ENCODE measurements around the gene TAS1R2. TPM values are rescaled to one million over a fixed set of nuclear protein-coding genes. Genes with fewer than 3 reads are reported as not detected.

The TAS1R2 gene
- total RNA-seq, 3 donors from 2014 or later = not detected

DNA sequence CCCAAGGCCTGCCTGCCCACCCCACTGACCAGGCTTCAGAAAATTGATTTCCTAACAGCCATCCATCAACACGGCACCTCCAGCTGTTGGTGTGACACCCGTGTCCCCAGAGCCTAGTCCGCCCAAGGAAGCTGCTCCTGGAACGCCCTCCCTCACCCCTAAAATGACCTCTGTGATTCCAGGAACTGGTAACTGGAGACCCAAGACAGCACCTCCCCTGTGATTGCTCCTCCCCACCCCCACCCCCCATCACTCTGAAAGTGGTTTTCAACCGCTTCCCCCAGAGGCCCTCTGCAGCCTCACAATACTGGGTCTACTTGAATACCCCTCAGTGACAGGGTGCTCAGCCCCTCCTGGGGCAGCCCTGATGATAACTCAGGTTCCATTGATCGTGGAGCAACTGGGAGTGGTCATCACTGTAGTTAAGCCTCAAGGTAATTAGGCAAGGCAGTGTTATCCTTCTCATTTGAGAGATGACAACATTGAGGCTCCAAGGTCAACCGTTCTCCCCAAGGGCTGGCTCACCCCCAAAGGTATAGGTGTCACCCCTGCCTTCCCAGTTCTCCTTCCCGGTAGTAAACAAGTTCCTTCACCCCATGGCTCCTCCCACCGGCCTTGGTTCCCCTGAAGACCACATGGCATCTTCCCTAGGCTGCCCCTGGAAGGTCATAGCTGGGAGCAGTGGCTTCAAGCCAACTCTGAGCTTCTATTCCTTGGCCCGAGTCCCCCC is 52.0 kb downstream of the TAS1R2 start:
- intact Hi-C loops (cut with DNase I; ENCODE audit: low total_unique reads) = no loop called here
- H3K9me3 ChIP-seq = no peaks in the 10 kb centered on the region

DNA sequence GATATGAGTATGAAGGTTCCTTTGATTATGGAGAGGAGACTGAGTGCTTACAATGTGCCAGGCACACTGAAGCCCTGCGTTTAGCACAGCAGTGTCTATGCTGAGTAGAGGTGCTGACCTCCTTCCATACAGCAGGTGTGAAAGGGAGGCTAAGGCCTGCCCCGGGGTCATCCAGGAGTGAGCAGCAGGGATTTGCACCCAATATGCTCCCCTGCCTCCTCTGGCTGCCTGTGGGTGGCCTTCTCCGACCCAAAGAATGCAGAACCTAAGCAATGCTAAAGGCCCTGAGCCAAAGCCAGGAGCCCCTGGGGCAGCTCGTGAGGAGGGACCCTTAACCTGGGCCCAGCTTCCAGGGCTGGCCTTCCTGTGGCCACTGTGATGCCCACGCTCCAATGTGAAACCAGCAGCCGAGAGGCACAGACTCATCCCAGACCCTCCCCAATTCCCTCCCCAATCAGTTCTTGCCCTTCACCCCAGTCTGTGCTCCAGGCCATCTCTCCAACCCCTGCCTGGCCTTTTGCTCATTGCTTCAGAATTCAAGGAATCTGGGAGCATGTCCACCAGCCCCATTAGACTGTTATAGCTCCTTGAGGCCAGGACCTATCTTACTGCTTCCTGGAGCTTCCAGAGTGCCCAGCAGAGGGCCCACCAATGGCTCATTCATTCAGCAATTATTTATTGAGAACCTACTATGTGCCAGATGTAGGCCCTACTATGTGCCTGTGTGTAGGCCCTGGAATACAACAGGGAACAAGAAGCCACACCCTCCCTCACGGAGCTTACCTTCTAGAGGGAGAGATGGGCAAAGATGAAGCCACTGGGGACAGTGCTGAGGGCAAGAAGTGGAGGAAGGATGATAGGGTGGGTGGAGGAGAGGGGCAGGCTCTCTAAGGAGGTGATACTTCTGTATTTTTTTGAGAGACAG is 53.3 kb downstream of the TAS1R2 start:
- no peaks in the 10 kb centered on the region for H3K9me3 ChIP-seq
- no peak for DNase-seq (ENCODE audit: low spot score in 2 of 2)
- H3K27me3 ChIP-seq = peaks cover 0 to 8% of the 10 kb centered on the region in 2 donors
- no peak overlapping the region for H3K27ac ChIP-seq
- TF ChIP-seq POLR2AphosphoS5 (IDR thresholded peaks at IDR 0.05) = no peak
- no peaks in the 10 kb centered on the region for H3K4me1 ChIP-seq
- H3K36me3 ChIP-seq = no peaks in the 10 kb centered on the region
- no peak overlapping the region for H3K4me3 ChIP-seq
- intact Hi-C loops (cut with DNase I; ENCODE audit: low total_unique reads) = no loop called here

More for the DNA sequence above, 52.0 kb downstream of the TAS1R2 start:
- TF ChIP-seq POLR2A (IDR thresholded peaks at IDR 0.05) (no peak), POLR2AphosphoS5 (IDR thresholded peaks at IDR 0.05) (no peak)
- TF ChIP-seq, protein P1, sequence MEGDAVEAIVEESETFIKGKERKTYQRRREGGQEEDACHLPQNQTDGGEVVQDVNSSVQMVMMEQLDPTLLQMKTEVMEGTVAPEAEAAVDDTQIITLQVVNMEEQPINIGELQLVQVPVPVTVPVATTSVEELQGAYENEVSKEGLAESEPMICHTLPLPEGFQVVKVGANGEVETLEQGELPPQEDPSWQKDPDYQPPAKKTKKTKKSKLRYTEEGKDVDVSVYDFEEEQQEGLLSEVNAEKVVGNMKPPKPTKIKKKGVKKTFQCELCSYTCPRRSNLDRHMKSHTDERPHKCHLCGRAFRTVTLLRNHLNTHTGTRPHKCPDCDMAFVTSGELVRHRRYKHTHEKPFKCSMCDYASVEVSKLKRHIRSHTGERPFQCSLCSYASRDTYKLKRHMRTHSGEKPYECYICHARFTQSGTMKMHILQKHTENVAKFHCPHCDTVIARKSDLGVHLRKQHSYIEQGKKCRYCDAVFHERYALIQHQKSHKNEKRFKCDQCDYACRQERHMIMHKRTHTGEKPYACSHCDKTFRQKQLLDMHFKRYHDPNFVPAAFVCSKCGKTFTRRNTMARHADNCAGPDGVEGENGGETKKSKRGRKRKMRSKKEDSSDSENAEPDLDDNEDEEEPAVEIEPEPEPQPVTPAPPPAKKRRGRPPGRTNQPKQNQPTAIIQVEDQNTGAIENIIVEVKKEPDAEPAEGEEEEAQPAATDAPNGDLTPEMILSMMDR (IDR thresholded peaks at IDR 0.05) = no peak
- H3K27me3 ChIP-seq = peaks cover 0 to 8% of the 10 kb centered on the region in 2 donors
- no peak overlapping the region for H3K4me3 ChIP-seq
- no peak overlapping the region for H3K27ac ChIP-seq
- DNase-seq (ENCODE audit: low spot score in 2 of 2) = no peak
- H3K36me3 ChIP-seq = no peaks in the 10 kb centered on the region
- H3K4me1 ChIP-seq = no peaks in the 10 kb centered on the region

DNA sequence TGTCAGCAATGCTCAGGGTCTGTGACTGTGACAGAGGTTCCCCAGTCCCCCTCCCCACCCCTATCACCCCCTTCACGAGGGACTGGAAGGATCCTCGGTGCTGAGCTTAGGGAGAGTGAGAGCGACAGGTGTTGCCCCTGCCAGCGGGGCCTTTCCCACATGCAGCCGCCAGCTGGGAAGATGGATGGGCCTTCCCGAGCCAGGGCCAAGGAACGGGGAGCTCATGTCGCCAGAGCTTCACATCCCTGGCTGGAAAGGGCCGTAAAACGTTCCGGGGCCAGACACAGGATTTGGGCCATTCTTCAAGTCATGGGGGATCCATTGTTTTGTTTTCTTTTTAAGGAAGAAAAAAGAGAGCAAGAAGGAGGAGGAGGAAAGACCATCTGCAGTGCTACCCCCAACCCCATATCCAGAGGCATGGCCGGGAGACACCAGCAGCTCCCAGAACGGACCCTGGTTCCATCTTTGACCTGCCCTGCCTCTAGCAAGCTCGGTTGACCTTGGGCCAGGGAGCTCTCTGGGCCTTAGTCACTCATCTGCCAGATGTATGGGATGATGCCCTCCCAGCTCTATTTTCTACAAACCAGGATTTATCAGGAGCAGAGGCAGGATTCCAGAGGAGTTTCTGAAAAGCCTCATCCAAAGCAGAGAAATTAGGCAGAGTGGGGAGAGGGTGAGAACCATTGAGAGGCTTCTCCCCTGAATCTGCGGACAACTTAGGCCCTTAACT is 54.1 kb downstream of the TAS1R2 start:
- no peak for TF ChIP-seq POLR2AphosphoS5 (IDR thresholded peaks at IDR 0.05)
- TF ChIP-seq, protein P1 (IDR thresholded peaks at IDR 0.05) = no peak
- TF ChIP-seq POLR2A (IDR thresholded peaks at IDR 0.05) = no peak
- Histone ChIP-seq H3K9me3 (no peaks in the 10 kb centered on the region), H3K27me3 (peaks cover 0 to 8% of the 10 kb centered on the region in 2 donors), H3K4me3 (no peak overlapping the region), H3K4me1 (no peaks in the 10 kb centered on the region), H3K27ac (no peak overlapping the region), H3K36me3 (no peaks in the 10 kb centered on the region)
- intact Hi-C loops (cut with DNase I; ENCODE audit: low total_unique reads) = no loop called here
- no peak for DNase-seq (ENCODE audit: low spot score in 2 of 2)

DNA sequence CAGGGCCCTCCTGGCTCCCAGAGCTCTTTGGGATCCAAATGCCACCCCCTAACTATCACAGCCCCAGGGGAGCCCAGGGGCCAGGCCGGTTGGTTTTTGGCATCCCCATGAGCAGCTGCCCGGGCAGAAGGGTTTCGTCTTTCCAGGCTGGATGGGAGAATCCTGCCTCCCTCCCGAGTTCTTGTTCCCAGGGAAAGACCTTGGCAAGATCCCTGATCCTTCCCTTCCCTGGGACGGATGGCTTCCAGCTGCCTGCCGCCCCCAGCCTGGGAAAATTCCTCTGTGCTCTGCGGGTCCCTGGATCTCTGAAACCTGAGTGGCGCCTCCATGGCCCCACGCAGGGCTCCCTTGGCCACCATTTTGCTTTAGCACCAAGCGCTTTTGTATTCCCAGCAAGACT is 55.6 kb downstream of the TAS1R2 start:
- Histone ChIP-seq H3K4me1 (no peaks in the 10 kb centered on the region), H3K4me3 (no peak overlapping the region), H3K36me3 (no peaks in the 10 kb centered on the region), H3K9me3 (no peaks in the 10 kb centered on the region), H3K27me3 (peaks cover 0 to 8% of the 10 kb centered on the region in 2 donors), H3K27ac (no peak overlapping the region)
- intact Hi-C loops (cut with DNase I; ENCODE audit: low total_unique reads) = no loop called here
- no peak for DNase-seq (ENCODE audit: low spot score in 2 of 2)
- TF ChIP-seq, protein P1 (IDR thresholded peaks at IDR 0.05) = no peak
- no peak for TF ChIP-seq POLR2A (IDR thresholded peaks at IDR 0.05)
- TF ChIP-seq POLR2AphosphoS5 (IDR thresholded peaks at IDR 0.05) = no peak

DNA sequence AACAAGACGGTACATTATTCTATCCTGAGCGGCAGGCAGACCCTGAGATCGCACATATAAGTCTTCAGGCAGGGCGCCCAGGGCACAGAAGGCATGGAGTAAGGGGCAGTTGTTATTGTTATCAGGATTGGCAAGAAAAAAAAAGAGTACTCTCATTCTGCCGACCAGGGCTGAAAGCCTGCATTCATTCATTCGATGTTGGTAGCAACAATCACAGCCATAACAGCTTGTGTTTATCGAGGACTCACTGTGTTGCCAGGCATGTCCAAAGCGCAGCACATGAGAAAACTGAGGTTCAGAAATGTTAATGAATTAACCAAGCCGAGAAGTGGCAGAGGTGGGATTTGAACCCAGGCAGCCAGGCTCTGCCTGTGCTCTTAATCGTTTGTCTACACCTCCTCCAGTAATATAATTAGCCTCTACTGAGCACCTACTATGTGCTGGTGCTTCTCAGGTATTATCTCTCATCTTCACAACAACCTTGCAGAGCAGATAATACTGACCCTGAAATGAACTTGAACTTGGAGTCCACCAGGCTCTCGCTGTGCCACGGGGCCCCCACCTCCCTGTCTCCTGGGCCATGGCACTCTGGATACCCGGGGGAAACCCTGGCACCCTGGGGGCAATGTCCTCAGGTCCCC is 56.2 kb downstream of the TAS1R2 start:
- Histone ChIP-seq H3K27ac (no peak overlapping the region), H3K4me3 (no peak overlapping the region), H3K36me3 (no peaks in the 10 kb centered on the region), H3K9me3 (no peaks in the 10 kb centered on the region), H3K27me3 (peaks cover 0 to 8% of the 10 kb centered on the region in 2 donors), H3K4me1 (no peaks in the 10 kb centered on the region)
- intact Hi-C loops (cut with DNase I; ENCODE audit: low total_unique reads) = no loop called here
- DNase-seq (ENCODE audit: low spot score in 2 of 2) = no peak
- TF ChIP-seq, protein P1 (IDR thresholded peaks at IDR 0.05) = no peak
- no peak for TF ChIP-seq POLR2AphosphoS5 (IDR thresholded peaks at IDR 0.05)
- TF ChIP-seq POLR2A (IDR thresholded peaks at IDR 0.05) = no peak
